Thymus (tissue), 11 donors: ENCODE results near the gene DCAKD. TPM values are rescaled to one million over a fixed set of nuclear protein-coding genes. Genes with fewer than 3 reads are reported as not detected.

Experiments
- DNase-seq, 9 donors: peaks; one replicate each; pipeline ENCODE4 v3.0.0-alpha.2; 2013; ENCODE audit warnings: low spot score in 9 of 9, low read depth in 6 of 9, missing footprints in 1 of 9
- H3K27ac ChIP-seq, 2 donors: one replicate each; pipeline ENCODE4 v1.5.1; 2013; ENCODE audit warnings: control low read depth in 1 of 2, low read depth in 1 of 2, low read length in 1 of 2, mild to moderate bottlenecking in 1 of 2, moderate library complexity in 1 of 2
- H3K27me3 ChIP-seq, 2 donors: one replicate each; pipeline ENCODE4 v1.5.1; 2013; ENCODE audit warnings: low read length in 1 of 2; ENCODE audit not compliant: control insufficient read depth in 2 of 2, insufficient read depth in 1 of 2
- H3K36me3 ChIP-seq, 2 donors: one replicate each; pipeline ENCODE4 v1.5.1; 2013; ENCODE audit warnings: low read length in 1 of 2, mild to moderate bottlenecking in 1 of 2, moderate library complexity in 1 of 2; ENCODE audit not compliant: control insufficient read depth in 2 of 2, insufficient read depth in 2 of 2
- H3K4me1 ChIP-seq, 2 donors: one replicate each; pipeline ENCODE4 v1.5.1; 2013; ENCODE audit warnings: low read length in 2 of 2; ENCODE audit not compliant: control insufficient read depth in 2 of 2, insufficient read depth in 2 of 2
- H3K4me3 ChIP-seq, 2 donors: one replicate each; pipeline ENCODE4 v1.5.1; 2013; ENCODE audit warnings: low read length in 2 of 2, control low read depth in 1 of 2, mild to moderate bottlenecking in 1 of 2
- H3K9me3 ChIP-seq, 2 donors: one replicate each; pipeline ENCODE4 v1.5.1; 2013; ENCODE audit warnings: low read length in 1 of 2, mild to moderate bottlenecking in 1 of 2; ENCODE audit not compliant: control insufficient read depth in 2 of 2, insufficient read depth in 1 of 2
- WGBS: extraction: QIAGEN DNeasy Blood & Tissue Kit; methylation state at CpG from one replicate; pipeline ENCODE4 v1.1.7; 2013; 5-methylcytosine and 5-hydroxymethylcytosine counted together
- polyA plus RNA-seq: library from polyadenylated mRNA; stranded (reverse); fragments of 200-250 nt; gene quantifications from one replicate; pipeline ENCODE4 v1.2.3, GENCODE V29; 2013
- total RNA-seq: library from RNA; stranded (reverse); fragments of 120-200 nt; gene quantifications from one replicate; pipeline ENCODE4 v1.2.4, GENCODE V29; 2013
- donor health status: healthy.

DCAKD gene
- total and polyA plus RNA-seq, 2 donors = 24.7 to 26.7 TPM

DNA sequence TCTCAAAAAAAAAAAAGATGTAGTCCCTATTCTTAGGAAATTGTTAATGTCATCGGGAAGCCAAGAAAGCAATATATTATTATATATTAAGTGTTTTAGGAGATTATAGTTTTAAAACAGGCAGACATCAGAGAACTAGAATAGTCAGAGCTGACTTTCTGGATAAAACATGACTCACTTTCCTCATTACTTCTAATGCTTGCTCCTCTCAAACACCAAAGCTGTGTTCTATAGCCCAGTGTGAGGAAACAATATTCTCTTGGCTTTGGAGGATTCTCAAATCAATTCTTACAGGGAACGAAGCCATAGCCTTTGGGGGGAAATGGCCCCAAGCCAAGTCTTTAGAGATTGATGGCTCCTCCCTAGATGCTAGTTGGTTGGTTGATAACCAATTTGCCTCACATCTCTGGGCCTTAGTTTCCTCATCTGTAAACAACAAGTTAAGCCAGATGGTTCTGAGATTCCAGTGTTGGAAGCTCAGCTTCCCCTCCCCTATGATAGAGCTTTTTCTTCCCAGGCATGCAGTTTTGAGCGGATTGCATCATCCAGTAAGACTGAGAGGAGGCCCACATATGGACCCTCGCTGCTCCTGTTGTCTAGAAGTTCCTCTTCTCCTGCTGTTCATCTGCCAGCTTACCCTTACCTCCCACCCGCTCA, 22.1 kb upstream of the DCAKD start:
- Histone ChIP-seq H3K27me3 (no peaks in the 10 kb centered on the region), H3K9me3 (no peaks in the 10 kb centered on the region), H3K36me3 (peaks cover 23 to 42% of the 10 kb centered on the region in 2 donors), H3K4me1 (peaks cover 0 to 3% of the 10 kb centered on the region in 2 donors), H3K27ac (no peak overlapping the region), H3K4me3 (no peak overlapping the region)
- 94% methylated on average over 5 of the region's 5 CpGs for WGBS
- DNase-seq = no peak

DNA sequence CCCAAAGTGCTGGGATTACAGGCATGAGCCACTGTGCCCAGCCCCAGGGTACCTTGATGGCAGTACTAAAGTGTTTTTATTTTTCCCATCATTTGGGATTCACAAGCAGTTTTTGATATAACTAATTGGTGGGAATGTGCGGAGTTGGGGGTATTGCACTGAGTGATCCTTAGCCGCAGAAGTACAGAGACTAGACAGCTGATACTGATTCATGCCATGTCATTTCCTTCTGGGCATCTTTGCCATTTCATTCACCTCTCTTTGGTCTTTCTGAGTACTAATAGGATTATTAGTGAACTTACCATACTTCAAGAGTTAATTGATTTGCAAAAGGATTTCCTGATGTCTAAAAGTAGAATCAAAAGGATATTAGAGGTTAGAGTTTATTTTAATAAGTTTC, 19.4 kb upstream of the DCAKD start:
- 92% methylated on average over 2 of the region's 2 CpGs for WGBS
- Histone ChIP-seq H3K4me3 (no peak overlapping the region), H3K36me3 (peaks cover 23 to 44% of the 10 kb centered on the region in 2 donors), H3K4me1 (no peaks in the 10 kb centered on the region), H3K27ac (no peak overlapping the region), H3K27me3 (no peaks in the 10 kb centered on the region), H3K9me3 (no peaks in the 10 kb centered on the region)
- DNase-seq = no peak

DNA sequence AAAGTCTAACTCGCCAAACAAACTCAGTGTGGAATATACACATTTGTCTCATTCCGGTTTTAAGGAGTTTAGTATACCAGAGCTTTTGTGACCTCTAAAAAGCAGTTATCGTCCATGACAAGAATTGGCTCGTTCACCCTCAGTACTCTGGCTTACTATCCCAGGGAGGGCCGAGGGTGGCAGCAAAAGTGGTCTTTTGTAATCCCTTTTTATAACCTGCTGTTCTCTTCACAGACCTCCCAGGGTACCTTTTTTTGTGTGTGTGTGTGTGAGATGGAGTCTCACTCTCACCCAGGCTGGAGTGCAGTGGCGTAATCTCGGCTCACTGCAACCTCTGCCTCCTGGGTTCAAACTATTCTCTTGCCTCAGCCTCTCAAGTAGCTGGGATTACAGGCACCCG, 18.6 kb upstream of the DCAKD start:
- H3K36me3 ChIP-seq = peaks cover 23 to 43% of the 10 kb centered on the region in 2 donors
- DNase-seq = no peak
- H3K9me3 ChIP-seq = no peaks in the 10 kb centered on the region
- no peaks in the 10 kb centered on the region for H3K27me3 ChIP-seq
- 97% methylated on average over 8 of the region's 8 CpGs for WGBS
- H3K4me3 ChIP-seq = no peak overlapping the region
- H3K27ac ChIP-seq = no peak overlapping the region
- H3K4me1 ChIP-seq = no peaks in the 10 kb centered on the region

DNA sequence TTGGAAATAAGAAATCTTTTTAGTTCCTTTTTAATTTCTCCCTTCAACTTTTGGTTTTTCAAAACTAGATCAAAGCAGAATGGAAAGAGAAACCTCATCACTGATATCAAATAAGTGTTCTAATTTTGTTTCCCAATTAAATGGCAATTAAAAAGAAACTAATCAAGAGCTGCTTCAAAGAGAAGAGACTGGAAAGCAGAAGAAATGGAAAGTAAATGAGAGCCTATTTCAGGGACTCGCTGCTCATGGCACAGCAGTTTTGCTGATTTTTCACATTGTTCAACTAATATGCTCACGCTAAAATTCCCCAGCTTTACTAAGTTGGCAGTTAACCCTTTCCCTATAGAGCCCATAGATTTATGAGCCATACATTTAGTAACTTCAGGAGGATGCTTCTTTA, 16.2 kb upstream of the DCAKD start:
- H3K27ac ChIP-seq = no peak overlapping the region
- no peaks in the 10 kb centered on the region for H3K4me1 ChIP-seq
- peaks cover 14 to 26% of the 10 kb centered on the region in 2 donors for H3K36me3 ChIP-seq
- no peaks in the 10 kb centered on the region for H3K9me3 ChIP-seq
- H3K27me3 ChIP-seq = no peaks in the 10 kb centered on the region
- no peak overlapping the region for H3K4me3 ChIP-seq
- 93% methylated on average over 2 of the region's 2 CpGs for WGBS
- DNase-seq = no peak

DNA sequence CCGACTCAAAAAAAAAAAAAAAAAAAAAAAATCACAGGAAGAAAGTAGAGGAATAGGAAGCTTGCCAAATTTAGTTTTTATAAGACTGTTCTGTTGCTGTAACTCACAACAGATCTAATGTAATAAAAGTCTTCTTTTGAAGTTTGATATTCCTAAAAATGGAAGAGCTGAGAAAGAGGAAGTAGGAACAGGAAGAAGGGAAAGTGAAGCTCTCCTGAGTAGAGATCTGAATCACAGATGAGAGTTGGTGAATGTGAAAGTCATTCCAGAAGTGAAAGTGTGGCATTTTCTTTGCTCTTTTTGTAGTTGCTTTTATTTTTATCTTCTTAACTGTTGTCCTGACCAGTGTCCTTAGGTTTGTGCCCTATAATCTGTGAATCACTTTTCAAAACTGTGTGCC, 11.8 kb upstream of the DCAKD start:
- Histone ChIP-seq H3K27ac (no peak overlapping the region), H3K9me3 (no peaks in the 10 kb centered on the region), H3K4me3 (no peak overlapping the region), H3K4me1 (peaks cover 12 to 14% of the 10 kb centered on the region in 2 donors), H3K36me3 (peaks cover 4 to 5% of the 10 kb centered on the region in 2 donors), H3K27me3 (no peaks in the 10 kb centered on the region)
- no peak for DNase-seq
- WGBS = 92% methylated on average over 1 of the region's 1 CpG

DNA sequence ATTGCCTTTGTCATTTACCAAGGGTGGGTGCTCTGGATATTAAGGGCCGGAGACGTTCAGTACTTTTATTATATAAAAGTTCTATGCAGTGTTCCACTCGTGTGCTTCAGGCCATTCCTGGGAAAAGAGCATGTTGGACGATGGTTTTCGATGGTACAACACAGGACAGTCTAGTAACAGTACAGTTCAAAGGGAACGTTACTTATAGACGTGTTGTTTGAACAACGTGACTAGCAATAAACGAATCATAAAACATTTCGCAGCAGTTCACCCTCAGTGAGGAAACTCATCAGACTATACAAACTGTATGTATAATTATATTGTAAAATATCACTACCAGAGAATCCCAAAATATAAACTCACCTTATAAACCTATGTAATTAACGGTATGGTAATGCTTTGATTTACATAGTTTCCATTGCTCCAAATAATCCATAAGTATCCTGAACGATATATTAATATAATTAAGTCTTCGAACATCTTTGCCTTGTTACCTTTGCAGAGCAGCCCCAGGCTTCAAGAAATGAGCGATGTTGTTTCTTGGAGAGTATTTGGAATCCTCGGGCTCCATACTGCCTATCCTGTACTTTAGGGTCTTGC, 10.3 kb upstream of the DCAKD start:
- Histone ChIP-seq H3K4me1 (peaks cover 12 to 14% of the 10 kb centered on the region in 2 donors), H3K4me3 (peak overlapping the region; percentile 68 to 85), H3K27me3 (no peaks in the 10 kb centered on the region), H3K9me3 (no peaks in the 10 kb centered on the region), H3K27ac (peak overlapping the region; percentile 33 to 83), H3K36me3 (peaks cover 0 to 2% of the 10 kb centered on the region in 2 donors)
- no peak for DNase-seq
- 16% methylated on average over 15 of the region's 15 CpGs for WGBS

DNA sequence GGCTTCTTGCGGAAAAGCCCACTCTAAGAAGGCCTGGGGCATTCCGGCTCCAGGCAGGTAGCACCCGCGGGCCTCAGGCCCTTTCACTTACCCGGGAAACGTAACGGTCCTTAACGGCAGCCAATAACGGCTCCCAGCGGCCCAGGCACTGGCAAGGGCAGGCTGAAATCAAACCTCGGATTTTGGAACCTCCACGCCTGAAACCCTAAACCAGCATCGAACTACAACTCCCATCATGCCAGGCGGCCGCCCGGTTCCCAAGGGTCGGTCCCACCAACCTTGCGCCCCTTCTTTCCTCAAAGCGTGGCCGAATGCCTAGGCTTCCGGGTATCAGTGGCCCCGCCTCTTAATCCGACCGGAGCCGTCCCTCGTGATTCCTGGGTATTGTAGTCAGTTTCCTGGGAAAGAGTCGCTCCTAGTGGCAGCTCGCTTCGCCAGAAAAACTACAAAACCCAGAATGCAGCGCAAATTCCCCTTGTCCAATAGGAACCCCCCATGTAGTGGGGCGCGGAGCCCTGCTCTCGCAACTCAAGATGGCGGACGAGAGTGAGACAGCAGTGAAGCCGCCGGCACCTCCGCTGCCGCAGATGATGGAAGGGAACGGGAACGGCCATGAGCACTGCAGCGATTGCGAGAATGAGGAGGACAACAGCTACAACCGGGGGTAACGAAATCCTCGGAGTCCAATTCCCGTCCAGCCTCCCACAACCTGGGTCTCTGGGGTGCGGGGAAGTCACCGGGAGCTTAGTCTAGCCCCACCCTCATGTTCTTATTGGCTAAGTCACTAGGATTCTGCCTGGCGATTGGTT, 9.6 kb upstream of the DCAKD start, which contains the start of gene NMT1:
TSS of gene NMT1 (plus strand) at position 521 of the 809 bp plus-strand sequence. CDS start at position 534, 13 bp downstream.
- peak within 1 kb of the TSS; percentile 68 to 85 for H3K4me3 ChIP-seq
- peaks cover 12 to 14% of the 10 kb centered on the region in 2 donors for H3K4me1 ChIP-seq
- H3K27ac ChIP-seq = peak within 1 kb of the TSS; percentile 83
- DNase-seq = peak; percentile 96 to 100 (median 99)
- H3K36me3 ChIP-seq = no peaks in the 10 kb centered on the region
- no peaks in the 10 kb centered on the region for H3K27me3 ChIP-seq
- WGBS = under 1% methylated on average over 50 of the region's 50 CpGs
- H3K9me3 ChIP-seq = no peaks in the 10 kb centered on the region

DNA sequence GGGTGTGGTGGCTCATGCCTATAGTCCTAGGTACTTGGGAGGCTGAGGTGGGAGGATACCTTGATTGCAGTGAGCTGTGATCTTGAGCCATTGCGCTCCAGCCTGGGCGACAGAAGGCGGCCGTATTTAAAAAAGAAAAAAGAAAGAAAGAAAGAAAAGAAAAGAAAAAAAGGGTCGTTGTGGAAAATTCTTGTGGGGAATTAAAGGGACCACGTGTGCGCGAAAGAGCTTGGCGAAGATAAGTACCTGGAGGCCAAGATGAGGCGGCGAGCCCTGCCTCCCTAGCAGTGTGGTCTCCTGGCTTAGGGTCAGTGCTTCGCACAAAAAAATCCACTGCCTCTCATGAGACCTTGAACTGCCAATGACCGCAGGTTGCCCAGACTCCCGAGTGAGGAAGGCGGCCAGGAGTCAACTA, 9.0 kb upstream of the DCAKD start:
- 18% methylated on average over 15 of the region's 15 CpGs for WGBS
- Histone ChIP-seq H3K9me3 (no peaks in the 10 kb centered on the region), H3K27ac (peak overlapping the region; percentile 68 to 69), H3K4me3 (peak overlapping the region; percentile 68 to 85), H3K36me3 (no peaks in the 10 kb centered on the region), H3K4me1 (peaks cover 12 to 14% of the 10 kb centered on the region in 2 donors), H3K27me3 (no peaks in the 10 kb centered on the region)
- DNase-seq = no peak
